T1000 (cell line): Measurements from ENCODE around the gene KLHDC7B.

Experiments used
- DNase-seq: peaks from one replicate; lab custom pipeline; 2025; ENCODE audit warnings: mixed read lengths; lab: John Stamatoyannopoulos, UW

Gene KLHDC7B

DNA sequence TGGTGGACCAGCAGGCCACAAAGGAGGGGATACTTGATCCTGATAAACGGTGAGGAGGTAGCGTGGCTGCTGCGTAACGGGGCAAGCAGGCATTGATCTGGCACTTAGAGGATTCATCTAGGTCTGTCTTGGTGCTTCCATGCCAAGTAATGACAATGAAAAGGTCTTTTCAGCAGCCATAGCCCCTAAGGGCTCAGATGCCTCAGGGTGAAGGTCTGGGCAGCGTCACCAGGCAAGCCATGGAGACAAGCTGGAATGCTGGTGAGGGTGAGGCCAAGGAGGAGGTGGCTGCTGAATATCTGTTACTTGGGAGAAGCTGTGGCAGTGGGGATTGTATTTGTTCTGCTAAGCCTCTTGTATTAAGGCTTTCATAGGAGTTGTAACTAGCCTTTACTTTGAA lies 41.7 kb downstream of the KLHDC7B start:
- DNase-seq = no peak

DNA sequence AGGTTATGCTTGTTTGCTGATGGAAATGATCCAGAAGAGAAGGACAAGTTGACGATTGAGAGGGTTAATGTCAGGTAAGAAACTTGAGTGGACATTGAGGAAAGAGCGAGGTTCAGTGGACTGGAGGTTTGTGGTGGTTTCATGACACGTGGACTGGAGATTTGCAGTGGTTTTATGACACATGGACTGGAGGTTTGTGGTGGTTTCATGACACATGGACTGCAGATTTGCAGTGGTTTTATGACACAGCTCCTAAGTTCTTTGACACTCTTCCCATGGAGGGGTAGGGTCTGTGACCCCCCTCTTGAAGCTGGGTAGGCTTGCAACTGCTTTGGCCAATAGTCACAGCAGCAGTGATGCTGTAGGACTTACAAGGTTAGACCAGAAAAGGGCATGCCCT lies 49.5 kb downstream of the KLHDC7B start:
- no peak for DNase-seq

DNA sequence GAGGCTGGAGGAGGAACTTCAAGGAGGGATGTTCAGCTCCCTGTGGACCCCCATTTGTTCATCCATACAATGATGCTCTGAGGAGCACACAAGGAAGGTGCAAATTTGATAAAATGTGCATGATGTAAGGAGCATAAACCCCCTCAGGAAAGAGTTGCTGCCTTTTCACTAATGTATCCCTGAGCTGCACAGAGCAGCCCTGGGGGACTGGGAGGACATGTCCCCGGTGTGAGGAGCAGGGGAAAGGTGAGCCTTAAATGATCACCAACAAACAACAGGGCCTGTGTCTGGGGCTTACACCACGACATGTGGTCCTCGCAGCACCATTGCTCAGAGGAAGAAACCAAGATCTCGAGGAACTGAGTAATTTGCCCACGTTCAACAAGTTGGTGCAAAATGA lies 51.4 kb downstream of the KLHDC7B start:
- no peak for DNase-seq

DNA sequence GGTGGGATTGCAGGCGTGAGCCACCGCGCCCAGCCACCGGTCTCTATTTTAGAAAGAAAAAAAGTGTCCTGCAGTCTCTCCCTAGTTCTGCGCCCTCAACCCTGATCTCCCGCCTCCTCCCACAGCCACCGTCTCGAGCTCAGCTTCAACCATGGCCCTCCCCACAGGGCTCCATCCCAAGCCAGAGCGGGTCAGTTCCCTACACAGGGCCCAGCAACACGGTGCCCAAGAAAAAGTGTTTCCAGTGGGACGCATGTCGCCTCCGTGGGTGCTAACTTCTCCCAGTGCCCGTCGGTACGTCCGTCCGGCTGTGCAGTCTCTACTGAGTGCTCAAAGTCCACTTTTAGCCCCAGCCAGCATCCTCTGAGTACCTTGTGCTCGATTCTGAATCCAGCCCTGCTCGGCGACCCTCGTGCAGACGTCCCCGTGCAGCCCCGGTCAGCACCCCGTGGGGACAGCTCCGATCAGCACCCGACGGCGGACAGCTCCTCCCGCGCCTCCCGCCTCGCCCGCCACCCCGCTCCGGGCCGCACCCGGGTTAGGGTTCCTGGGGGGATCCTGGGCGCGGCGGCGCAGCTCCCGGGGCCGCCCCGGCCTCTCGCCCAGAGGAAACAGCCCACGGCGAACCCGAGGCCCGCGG lies 54.2 kb downstream of the KLHDC7B start:
- DNase-seq = peak; percentile 25

DNA sequence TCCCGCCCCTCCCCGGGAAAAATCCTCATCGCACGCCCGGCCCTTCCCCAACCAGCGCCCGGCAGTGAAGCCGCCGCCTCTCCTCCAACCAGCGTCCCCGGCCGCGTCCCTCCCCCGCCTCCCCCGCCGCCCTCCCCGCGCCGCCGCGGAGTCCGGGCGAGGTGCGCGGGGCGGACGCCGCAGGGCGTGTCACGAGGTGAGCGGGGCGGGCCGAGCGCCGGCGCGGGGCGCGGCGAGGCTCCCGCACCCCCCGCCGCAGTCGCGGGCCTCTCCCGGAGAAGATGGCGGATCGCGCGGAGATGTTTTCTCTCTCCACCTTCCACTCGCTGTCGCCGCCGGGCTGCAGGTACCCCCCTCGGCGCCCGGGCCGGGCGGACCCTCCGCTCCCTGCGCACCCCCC lies 54.8 kb downstream of the KLHDC7B start, which contains the start of gene MAPK8IP2:
TSS of gene MAPK8IP2 (plus strand) at position 256 of the 400 bp plus-strand sequence. CDS start at position 282, 26 bp downstream.
- DNase-seq = no peak
